ENCODE data around the gene ANAPC16.
"Not testable (repeated sequence)": the region's sequence is repeated elsewhere in the genome, so short reads cannot be mapped to it uniquely, and the experiment has no call there.

ANAPC16 gene

DNA sequence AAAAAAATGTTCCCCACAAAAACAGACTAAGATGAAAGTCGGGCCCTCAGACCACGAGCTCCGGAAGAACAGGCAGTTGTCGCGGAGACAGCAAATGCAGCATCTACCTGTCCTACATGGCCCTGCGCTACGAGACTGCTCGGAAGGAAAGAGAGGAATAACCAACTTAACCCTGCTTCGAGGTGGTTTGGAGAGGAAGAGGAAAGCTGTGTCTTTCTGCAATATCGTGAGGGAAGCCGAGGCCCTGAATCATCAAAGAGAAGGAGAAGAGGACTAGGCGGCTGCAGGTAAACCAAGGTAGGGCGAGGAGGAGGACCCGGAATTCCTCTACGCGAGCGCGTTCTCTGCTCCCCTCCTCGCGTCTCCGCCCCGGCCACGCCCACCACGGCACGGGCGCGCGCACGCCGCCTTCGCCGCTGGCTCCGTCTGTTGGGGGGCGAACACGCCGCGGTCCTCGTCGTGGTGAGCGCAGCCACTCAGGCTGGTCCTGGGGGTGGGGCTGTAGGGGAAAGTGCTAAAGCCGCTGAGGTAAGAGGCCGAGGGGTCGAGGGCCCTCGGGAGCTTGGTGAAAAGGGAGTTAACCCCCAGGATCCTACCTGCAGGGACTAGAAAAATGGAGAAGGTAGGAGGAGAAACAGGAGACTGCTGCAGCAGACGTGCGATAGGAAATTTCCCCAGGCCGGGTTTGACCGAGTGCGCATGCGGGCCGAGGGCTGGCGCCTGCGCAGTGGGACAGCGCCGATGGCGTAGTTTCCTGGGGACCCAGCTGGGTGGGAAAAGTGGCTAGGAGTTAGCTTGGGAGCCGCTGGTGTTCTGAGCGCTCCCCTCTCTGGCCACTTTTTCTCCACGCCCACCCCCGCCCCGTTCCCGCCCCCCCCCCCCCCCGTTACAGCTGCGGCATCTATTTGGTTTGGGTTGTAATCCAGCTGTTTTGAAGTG is at the start of gene ANAPC16, which contains the start of gene ASCC1:
Gene ANAPC16, plus strand, starts transcription at position 402 of the 939 bp plus-strand sequence. CDS start 7,903 bp downstream, outside the sequence.
Gene ASCC1, minus strand, starts transcription at position 666 of the 939 bp plus-strand sequence. CDS start 2,978 bp downstream, outside the sequence.
- peak; percentile 85 to 94 (median 89) for DNase-seq (ENCODE audit: low read depth in 4 of 4, low spot score in 1 of 4)

DNA sequence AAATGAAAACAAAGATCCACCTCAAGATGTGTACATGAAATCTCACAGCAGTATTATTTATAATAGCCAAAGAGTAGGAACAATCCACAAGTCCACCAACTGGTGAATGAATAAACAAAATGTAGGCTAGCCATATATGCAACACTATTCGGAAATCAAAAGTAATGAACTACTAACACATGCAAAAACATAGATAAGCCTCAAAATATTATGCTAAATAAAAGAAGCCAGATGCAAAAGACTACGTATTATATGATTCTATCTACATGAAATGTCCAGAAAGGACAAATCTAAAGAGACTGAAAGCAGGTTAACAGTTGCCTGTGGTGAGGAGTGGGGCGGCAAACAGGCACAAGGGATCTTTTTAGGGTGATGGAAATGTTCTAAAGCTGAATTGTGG is 48.7 kb upstream of the ANAPC16 start:
- no peak for DNase-seq (ENCODE audit: low read depth in 4 of 4, low spot score in 1 of 4)

DNA sequence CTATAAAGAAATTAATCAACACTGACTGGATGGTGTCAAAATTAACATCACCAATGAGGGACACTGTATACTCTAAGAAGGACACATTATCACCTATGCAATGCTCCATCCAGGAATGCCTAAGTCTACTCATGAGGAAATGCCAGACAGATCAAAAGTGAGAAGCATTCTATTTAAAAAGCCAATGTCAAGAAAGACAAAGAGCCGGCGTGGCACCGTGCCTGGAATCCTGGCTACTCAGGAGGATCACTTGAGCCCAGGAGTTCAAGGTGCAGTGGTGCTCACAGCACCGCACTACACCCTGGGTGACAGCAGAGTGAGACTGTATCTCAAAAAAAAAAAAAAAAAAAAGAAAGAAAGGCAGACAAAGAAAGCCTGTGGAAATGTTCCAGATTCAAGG is 45.5 kb upstream of the ANAPC16 start:
- no peak for DNase-seq (ENCODE audit: low read depth in 4 of 4, low spot score in 1 of 4)

DNA sequence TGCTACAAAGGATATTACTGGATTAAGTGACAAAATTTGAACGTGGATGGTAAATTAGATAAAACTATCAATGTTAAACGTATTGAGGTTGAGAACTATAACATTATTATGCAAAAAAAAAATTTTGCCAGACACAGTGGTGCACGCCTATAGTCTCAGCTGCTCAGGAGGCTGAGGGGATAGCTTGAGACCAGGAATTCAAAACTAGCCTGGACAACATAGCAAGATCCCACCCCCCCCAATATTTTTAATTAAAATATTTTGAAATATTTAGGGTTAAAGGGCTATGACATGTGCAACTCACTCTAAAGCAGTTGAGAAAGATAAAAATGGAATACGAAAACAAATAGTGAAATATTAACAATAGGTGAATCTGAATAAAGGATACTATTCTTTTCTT is 45.1 kb upstream of the ANAPC16 start:
- DNase-seq (ENCODE audit: low read depth in 4 of 4, low spot score in 1 of 4) = no peak

DNA sequence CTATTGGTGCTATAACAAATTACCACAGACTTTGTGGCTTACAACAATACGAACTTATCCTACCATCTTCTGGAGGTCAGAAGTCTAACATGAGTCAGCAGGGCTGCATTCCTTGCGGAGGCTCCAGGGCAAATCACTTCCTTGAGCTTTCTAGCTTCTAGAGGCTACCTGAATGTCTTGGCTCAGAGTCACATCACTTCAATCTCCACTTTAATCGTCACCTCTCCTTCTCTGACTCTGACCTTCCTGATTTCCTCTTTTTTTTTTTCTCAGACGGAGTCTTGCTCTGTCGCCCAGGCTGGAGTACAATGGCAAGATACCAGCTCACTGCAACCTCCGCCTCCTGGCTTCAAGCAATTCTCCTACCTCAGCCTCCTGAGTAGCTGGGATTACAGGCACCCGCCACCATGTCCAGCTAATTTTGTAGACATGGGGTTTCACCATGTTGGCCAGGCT is 44.6 kb upstream of the ANAPC16 start:
- DNase-seq (ENCODE audit: low read depth in 4 of 4, low spot score in 1 of 4) = no peak

DNA sequence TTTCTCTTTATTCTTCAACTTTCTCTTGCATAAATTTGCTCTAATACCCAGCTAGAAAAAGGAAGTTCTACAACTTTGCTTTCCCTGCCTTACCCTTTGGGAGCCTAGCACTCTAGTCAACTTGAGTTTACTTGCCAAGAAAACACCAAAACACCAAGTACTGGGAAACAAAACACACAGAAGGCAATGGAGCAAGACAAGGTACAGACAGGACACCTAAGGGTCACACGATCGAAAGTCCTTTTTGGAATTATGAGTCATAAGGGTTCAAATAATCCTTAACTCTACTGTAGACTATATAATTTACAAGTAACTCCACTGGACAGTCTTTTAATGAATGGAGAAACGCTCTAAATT is 42.6 kb upstream of the ANAPC16 start:
- no peak for DNase-seq (ENCODE audit: low read depth in 4 of 4, low spot score in 1 of 4)

DNA sequence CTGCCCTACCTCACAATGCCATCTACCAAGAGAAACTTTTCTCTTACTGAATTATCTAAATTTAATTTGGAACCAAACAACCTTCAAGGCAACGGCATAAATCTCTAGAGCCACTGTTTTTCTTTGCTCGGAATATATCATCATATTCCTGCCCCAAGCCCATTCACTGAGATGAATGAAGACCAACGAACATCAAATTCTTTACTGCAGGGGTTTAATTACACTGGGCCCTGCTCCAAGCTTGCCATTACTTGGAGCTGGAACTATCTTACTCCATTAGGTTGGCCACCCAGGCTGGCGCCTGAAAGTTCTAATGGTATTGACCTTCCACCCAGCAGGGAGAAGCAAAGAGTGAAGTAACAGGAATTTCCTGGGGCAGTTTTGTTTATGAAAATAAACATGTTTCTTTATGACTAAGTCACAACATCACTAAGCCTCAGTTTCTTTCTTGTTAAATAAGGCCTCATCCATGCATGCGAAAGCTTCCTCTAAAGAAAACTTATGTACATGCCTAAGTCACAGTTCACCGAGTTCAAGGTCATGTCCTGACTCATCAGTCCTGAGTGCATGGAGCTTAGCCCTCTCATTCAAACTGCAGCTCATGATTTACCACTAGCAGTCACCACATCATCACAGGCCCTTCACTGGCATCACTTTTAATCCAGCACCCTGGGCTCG is 42.1 kb upstream of the ANAPC16 start:
- no peak for DNase-seq (ENCODE audit: low read depth in 4 of 4, low spot score in 1 of 4)

DNA sequence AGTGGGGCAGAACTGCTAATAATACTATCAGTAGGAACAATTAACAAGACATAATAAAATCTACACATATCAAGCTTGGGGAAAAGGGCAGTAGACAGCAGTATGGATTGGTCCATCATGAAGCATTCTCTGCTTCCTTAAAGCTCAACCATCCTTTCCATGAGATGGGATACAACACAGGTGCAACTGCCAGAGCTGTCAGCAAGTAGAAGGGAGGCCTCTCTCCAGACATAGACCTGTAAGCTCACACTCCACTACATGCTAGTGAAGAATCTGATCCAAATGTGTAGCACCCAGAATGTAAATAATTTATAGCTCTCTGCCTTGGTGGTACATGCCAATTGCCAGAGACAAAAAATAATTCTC is 41.5 kb upstream of the ANAPC16 start:
- no peak for DNase-seq (ENCODE audit: low read depth in 4 of 4, low spot score in 1 of 4)

DNA sequence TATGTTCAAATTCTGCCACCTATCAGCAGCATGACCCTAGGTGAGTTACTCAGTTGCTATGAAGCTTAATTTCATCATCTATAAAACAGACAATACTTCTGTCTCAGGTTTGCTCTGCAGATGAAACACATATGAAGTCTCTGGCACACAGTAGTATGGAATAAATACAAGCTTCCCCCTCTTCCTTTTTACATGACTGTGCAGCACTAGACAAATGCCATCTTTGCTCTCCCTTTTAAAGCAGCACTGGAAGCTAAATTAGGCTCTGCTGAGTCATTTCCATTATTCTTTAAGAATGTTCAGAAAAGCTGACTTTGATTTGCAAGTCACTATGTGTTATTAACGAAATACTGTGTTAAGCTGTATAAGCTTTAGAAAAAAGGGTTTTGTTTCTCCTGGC is 40.7 kb upstream of the ANAPC16 start:
- no peak for DNase-seq (ENCODE audit: low read depth in 4 of 4, low spot score in 1 of 4)

DNA sequence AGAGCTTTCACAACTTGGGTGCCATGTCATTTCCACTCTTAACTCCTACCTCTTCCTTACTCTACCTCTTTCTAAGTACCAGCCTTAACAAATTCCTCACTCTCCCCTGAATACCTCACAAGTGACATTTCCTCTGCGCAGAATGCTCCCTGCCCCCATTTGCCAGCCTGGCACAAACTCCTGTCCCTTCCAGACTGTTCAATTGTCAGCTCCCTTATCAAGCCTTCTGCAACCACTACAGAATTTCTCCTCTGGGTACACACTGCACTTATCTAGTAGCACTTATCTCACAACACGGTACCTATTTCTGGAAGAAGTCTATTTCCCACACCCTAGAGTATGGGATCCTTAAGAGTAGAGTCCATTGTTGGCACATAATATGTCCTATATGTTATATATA is 39.1 kb upstream of the ANAPC16 start:
- DNase-seq (ENCODE audit: low read depth in 4 of 4, low spot score in 1 of 4) = no peak

DNA sequence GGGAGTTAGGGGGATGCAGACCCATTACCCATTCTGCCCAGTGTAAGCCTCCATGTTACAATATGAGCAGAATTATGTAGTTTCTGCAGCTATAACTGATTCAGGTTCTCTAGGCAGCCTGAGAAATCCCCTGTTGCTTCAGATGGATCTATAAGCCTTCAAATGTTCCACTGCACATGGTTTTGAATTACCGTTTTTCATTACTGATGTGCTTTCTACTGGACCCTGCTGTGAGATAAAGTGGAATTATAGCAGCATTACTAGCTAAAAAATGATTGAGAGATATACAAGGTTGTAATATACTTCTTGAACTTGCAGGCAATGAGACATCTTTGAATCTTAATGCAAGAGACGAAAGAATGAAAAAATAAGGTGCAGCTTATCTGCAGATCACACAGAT is 38.4 kb upstream of the ANAPC16 start:
- DNase-seq (ENCODE audit: low read depth in 4 of 4, low spot score in 1 of 4) = no peak

DNA sequence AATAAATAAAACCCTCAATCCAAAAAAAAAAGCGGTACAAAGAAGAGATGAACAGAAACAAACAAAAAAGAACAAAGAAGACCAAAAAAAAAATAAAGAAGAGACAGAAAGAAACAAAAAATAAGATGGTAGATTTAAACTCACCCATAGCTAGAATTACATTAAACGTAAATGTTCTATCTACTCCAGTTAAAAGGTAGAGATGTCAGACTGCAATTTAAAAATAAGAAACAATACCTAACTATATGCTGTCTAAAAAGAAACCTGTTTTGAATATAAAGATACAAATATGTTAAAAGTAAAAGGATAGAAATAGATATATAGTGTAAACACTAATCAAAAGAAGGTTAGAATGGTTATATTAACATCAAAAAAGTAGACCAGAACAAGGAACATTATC is 31.7 kb upstream of the ANAPC16 start:
- DNase-seq (ENCODE audit: low read depth in 4 of 4, low spot score in 1 of 4) = no peak

DNA sequence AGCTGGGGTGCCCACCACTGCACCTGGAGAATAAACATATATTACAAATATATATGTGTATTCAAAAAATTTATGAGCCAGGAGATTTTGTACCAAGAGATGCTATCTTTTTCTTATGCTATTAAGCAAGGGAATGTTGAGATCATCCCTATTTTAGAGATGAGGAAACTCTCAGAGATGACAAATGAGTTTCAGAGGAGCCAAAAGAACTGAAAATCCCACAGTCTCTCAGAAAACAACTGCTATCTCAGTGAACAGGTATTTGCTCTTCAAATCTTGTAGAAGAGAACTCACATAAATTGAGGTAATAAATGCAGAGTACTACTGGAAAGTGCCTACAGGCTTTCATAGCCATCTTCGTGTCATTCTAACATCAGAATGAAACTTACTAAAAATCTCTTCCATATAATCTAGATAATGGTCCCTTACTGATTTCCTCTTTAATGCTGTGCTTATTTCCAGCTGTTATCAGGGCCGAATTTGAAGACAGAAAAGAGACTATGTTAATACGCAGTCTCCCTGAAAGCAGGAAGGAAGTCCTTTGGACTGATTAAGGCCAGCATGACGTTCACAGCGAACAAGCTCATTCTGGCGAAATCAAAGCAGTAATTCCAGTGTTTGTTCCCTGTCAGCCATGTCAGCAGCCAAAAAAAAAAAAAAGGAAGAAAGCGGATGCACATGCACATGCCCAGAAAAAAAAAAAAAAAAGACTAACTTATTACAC is 29.4 kb upstream of the ANAPC16 start:
- no peak for DNase-seq (ENCODE audit: low read depth in 4 of 4, low spot score in 1 of 4)

DNA sequence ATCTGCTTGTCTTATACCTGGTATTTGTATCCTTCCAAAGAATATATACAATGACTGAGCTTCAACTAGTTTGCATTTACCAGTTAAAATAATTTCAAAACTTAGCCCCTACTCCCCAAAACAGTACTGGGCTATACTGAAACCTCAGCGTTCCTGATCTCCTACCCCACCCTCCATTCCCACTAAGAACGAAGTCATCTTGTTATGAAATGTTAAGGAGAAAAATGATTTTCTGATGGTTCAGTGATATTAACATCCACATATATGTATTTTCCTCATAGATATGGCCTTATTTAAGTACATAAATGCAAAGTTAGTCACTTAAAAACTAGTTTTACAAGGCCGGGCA is 28.9 kb upstream of the ANAPC16 start:
- DNase-seq (ENCODE audit: low read depth in 4 of 4, low spot score in 1 of 4) = no peak

DNA sequence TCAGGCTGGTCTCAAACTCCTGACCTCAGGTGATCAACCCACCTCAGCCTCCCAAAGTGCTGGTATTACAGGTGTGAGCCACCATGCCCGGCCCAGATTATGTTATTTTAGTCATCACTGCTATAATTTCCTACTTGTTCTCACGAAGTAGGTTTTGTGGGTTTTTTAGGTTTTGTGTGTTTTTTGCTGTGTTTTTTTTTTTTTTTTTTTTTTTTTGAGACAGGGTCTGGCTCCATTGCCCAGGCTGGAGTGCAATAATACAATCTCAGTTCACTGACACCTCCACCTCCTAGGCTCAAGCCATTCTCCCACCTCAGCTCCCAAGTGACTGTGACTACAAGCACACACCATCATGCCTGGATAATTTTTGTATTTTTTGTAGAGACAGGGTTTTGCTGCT is 20.9 kb upstream of the ANAPC16 start:
- no peak for DNase-seq (ENCODE audit: low read depth in 4 of 4, low spot score in 1 of 4)

DNA sequence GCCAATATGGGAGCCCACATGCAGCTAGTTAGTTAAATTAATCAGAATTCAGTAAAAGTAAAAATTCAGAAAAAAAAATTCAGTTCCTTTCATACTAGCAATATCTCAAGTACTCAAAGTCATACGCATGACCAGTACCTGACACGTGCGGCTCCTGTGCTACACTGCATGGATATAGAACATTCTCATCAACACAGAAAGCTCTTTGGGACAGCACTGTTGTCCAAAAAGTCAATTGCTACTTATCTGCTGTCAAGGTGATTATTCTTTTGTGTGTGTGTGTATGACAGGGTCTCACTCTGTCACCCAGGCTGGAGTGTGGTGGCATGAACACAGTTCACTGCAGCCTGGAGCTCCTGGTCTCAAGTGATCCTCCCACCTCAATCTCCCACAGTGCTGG is 14.9 kb upstream of the ANAPC16 start:
- DNase-seq (ENCODE audit: low read depth in 4 of 4, low spot score in 1 of 4) = no peak

DNA sequence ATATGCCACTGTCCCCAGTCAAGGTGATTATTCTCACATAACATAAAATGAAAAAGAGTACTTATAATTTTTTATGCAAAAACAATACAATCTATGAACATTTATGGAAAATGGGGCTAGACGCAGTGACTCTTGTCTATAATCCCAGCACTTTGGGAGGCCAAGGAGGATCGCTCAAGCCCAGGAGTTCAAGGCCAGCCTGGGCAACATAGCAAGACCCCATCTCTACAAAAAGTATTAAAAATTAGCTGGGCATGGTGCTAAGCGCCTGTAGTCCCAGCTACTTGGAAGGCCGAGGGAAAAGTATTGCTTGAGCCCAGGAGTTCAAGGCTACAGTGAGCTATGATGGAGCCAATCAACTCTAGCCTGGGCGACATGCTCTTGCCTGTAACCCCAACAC is 14.5 kb upstream of the ANAPC16 start:
- DNase-seq (ENCODE audit: low read depth in 4 of 4, low spot score in 1 of 4) = no peak

DNA sequence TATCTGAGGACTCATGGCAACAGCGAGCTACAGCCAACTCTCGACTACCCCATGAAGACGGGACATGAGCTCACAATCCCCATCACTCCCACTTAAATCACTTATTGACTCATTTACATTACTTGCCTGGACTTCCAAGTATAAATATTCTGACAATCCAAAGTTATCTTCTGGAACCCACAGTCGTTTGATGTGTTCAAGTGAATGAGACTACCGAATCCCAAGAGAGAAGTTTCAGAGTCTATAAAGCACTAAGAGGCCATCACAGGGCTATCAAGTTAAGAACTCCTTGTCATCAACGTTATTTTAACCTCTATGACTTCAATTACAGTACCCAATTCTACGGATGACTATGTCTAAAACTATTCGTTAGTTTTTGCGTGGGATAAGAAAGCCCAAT is 11.5 kb upstream of the ANAPC16 start:
- no peak for DNase-seq (ENCODE audit: low read depth in 4 of 4, low spot score in 1 of 4)

DNA sequence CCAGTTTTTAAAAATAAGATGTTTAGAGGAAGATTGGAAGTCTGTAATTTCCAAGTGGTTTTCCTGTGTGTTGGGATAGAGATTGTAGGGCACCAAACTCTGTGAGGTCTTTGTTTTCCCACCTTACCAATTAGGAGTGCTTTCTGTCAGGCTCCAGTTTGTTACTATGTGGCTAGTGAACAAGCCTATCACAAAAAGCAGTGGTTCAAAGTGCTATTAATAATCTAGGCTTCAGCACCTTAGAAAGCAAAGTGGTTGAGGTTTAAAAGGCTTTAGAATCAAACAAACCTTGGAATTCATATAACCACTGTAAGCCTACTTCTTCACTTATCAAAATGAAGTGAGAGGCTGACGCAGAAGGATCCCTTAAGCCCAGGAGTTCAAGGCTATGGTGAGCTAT is 11.1 kb upstream of the ANAPC16 start:
- DNase-seq (ENCODE audit: low read depth in 4 of 4, low spot score in 1 of 4) = no peak

DNA sequence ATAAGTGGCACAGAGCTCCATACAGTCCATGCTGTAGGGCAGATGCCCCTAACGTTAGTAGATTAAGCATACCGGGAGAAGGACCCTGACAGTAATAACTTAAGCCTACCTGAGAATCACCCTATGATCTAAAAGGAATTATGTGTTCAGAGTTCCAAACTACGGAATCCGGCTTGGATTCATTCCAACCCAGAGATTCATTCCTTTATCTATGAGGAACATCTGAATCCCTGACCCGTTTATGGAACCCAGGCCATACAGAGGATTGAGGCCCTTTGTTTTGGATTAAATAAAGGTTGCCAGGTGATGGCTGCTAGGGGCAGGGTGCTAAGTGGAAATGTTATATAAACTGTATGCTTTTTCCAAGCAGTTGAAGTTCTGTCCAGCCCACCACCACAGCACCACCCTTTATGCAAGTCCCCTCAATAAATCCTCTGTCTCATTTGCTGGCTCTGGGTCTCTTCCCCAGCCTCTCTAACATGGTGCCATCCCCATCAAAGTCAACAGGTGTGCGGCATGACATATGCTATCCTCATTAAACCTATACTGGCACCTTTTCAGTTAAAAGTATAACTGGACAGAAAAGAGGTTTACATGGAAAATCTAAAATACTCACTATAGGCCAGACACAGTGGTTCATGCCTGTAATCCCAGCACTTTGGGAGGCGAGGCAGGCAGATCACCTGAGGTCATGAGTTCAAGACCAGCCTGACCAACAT is 9.1 kb upstream of the ANAPC16 start:
- no peak for DNase-seq (ENCODE audit: low read depth in 4 of 4, low spot score in 1 of 4)

DNA sequence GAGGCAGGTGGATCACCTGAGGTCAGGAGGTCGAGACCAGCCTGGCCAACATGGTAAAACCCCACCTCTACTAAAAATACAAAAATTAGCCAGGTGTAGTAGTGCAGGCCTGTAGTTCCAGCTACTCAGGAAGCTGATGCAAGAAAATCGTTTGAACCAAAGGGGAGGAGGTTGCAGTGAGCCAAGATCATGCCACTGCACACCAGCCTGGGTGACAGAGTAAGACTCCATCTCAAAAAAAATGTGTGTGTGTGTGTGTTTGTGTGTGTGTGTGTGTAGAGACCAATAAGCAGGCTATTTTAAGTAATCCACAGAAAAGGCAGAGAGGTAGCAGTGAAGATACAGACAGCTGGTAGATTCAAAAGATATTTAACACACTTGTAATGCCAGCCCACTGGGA is 7.3 kb upstream of the ANAPC16 start:
- not testable (repeated sequence) for DNase-seq (ENCODE audit: low read depth in 4 of 4, low spot score in 1 of 4)
